Ovary (tissue), 9 donors: ENCODE data around the gene KCMF1. TPM values are rescaled to one million over a fixed set of nuclear protein-coding genes. Genes with fewer than 3 reads are reported as not detected.

Experiments used
- DNase-seq, 5 donors: peaks; one replicate each; pipeline ENCODE4 v3.0.0-alpha.2; 2019 to 2020
- H3K27ac ChIP-seq, 2 donors: fragments of 200-600 bp; one replicate each; pipeline versions ENCODE4 v1.5.1 to v1.8.0; 2019 to 2022
- H3K27me3 ChIP-seq: fragments of 200-600 bp; one replicate; pipeline ENCODE4 v1.8.0; 2022
- H3K36me3 ChIP-seq: fragments of 200-600 bp; sonication (generic); one replicate; pipeline ENCODE4 v1.5.1; 2019
- H3K4me1 ChIP-seq: one replicate; pipeline ENCODE4 v1.8.1; 2013; ENCODE audit warnings: mild to moderate bottlenecking, moderate library complexity; ENCODE audit not compliant: insufficient read depth
- H3K4me3 ChIP-seq: fragments of 200-600 bp; sonication (generic); one replicate; pipeline ENCODE4 v1.5.1; 2017
- H3K9me3 ChIP-seq, 2 donors: fragments of 200-600 bp in 1 of 2; sonication (generic) in 1 of 2; one replicate each; pipeline versions ENCODE4 v1.5.1 to v1.8.1; 2013 to 2019; ENCODE audit warnings: mild to moderate bottlenecking in 1 of 2, moderate library complexity in 1 of 2
- EP300 ChIP-seq: sonication (generic); formaldehyde crosslinking; IDR thresholded peaks from one replicate; pipeline ENCODE4 v1.6.1; 2017; ENCODE audit warnings: antibody characterized with exemption
- POLR2A ChIP-seq: fragments of 450-650 bp; IDR thresholded peaks from one replicate; pipeline ENCODE4 v1.6.1; 2017; ENCODE audit warnings: antibody characterized with exemption, mild to moderate bottlenecking, moderate library complexity
- WGBS, 3 donors: extraction: QIAGEN DNeasy Blood & Tissue Kit in 1 of 3; methylation state at CpG; one replicate each; pipeline versions ENCODE4 v1.1.5 to v1.1.7; 2013 to 2017; 5-methylcytosine and 5-hydroxymethylcytosine counted together
- intact Hi-C, 4 donors: fragments of 100-400 bp; cut with DNase I; formaldehyde crosslinking; loops; one replicate each; pipeline versions ENCODE4 v1.11.0 to v1.15.1; 2022 to 2023
- polyA plus RNA-seq, 2 donors: library from polyadenylated mRNA; stranded (reverse); fragments of 200-250 nt in 1 of 2; fragments of 350-450 nt in 1 of 2; fragmentation: Illumina TruSeq in 1 of 2; extraction: RNeasy Lipid Tissue Mini Kit (QIAGEN cat#74804) in 1 of 2; gene quantifications; one replicate each; pipeline ENCODE4 v1.2.3, GENCODE V29; 2013 to 2014
- total RNA-seq, 7 donors: library from RNA; depleted of rRNA in 2 of 7; stranded (reverse); fragments of >200 nt in 2 of 7; fragmentation: NEBNext Ultra II Directional in 3 of 7; extraction: Animal tissue kit (Norgen Biotek cat#: 25700) in 3 of 7; gene quantifications; one replicate each; pipeline versions ENCODE4 v1.1.0 to v1.2.4, GENCODE V29; 2016 to 2023
- TF ChIP-seq, protein P1 (sequence below), 3 donors: fragments of 450-650 bp in 2 of 3; fragments of 200-600 bp in 1 of 3; IDR thresholded peaks; one replicate each; pipeline versions ENCODE4 v1.5.1 to v1.8.0; 2016 to 2022; ENCODE audit warnings: antibody characterized with exemption in 3 of 3, mild to moderate bottlenecking in 1 of 3
- donor health status: DM: no; HTN: no; CAD: no; lungs with moderate emphysema.
- donor health status: DM: no; HTN: no; CAD: no.
- donor health status: Bipolar disorder and iron deficiency.
- donor health status: DM: yes; HTN: yes; CAD: no.
- donor health status: DM: no; HTN: no; CAD: no.
- donor health status: DM: yes; HTN: yes; CAD: no.

The KCMF1 gene
- total and polyA plus RNA-seq, 9 donors = 21.9 to 58.7 (median 53.3) TPM

- Histone ChIP-seq H3K36me3 (no peaks in the 10 kb centered on the region), H3K9me3 (no peaks in the 10 kb centered on the region), H3K4me1 (peaks cover 2% of the 10 kb centered on the region), H3K4me3 (peak overlapping the region; percentile 61), H3K27ac (peak overlapping the region; percentile 94 to 97), H3K27me3 (no peaks in the 10 kb centered on the region)
- intact Hi-C loops = no loop called here
- peak; percentile 62 to 78 (median 68) for DNase-seq
- WGBS, 3 donors = 0% methylated on average over 31 to 65 of the region's 65 CpGs
- TF ChIP-seq POLR2A (no peak), EP300 (no peak)
- TF ChIP-seq, protein P1, sequence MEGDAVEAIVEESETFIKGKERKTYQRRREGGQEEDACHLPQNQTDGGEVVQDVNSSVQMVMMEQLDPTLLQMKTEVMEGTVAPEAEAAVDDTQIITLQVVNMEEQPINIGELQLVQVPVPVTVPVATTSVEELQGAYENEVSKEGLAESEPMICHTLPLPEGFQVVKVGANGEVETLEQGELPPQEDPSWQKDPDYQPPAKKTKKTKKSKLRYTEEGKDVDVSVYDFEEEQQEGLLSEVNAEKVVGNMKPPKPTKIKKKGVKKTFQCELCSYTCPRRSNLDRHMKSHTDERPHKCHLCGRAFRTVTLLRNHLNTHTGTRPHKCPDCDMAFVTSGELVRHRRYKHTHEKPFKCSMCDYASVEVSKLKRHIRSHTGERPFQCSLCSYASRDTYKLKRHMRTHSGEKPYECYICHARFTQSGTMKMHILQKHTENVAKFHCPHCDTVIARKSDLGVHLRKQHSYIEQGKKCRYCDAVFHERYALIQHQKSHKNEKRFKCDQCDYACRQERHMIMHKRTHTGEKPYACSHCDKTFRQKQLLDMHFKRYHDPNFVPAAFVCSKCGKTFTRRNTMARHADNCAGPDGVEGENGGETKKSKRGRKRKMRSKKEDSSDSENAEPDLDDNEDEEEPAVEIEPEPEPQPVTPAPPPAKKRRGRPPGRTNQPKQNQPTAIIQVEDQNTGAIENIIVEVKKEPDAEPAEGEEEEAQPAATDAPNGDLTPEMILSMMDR (IDR thresholded peaks at IDR 0.05) = no peak
These were observed 622 bp upstream of the KCMF1 start for GRCh38 chr2:84970210-84970867.

GRCh38 chr2:84971510-84972206 is 697 bp downstream of the KCMF1 start:
- Histone ChIP-seq H3K4me3 (peak overlapping the region; percentile 61), H3K27me3 (no peaks in the 10 kb centered on the region), H3K27ac (peak overlapping the region; percentile 94 to 97), H3K4me1 (peaks cover 4% of the 10 kb centered on the region), H3K9me3 (no peaks in the 10 kb centered on the region), H3K36me3 (no peaks in the 10 kb centered on the region)
- DNase-seq = peak; percentile 51 to 73 (median 61)
- TF ChIP-seq POLR2A (no peak), EP300 (no peak)
- TF ChIP-seq, protein P1 (IDR thresholded peaks at IDR 0.05) = no peak
- 0 to 1% (median 1%) methylated on average over 48 to 99 of the region's 99 CpGs for WGBS, 3 donors
- intact Hi-C loops = no loop called here

DNA sequence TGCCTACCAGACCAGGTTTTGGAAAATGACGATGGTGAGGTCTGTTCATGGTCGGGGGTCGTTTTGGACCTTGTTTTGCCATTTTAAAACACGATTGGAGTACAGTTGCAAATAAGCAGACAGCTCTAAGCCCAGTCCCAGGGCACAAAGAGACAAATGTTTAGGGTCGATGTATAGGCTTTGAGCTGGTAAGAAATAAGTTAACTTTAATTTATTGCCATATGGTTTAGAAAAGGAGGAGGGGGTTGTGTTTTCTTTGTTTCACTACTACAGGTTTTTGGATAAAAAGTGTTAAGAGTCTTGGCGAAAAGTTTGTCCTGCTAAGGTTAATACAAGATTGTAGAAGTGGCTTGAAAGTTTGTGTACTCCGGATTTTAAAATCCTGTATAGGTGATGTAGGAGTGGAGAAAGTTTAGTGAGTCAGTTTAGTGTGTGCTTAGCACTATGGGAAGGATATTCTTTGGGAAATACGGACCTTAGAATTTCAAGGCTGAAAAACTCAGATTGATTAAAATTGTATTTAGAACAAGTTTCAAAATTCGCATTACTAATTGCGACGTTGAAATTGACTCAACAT is 1.3 kb downstream of the KCMF1 start:
- TF ChIP-seq POLR2A = no peak
- no peak for TF ChIP-seq EP300
- TF ChIP-seq, protein P1 (IDR thresholded peaks at IDR 0.05) = no peak
- Histone ChIP-seq H3K27ac (peak overlapping the region; percentile 94 to 97), H3K36me3 (no peaks in the 10 kb centered on the region), H3K9me3 (no peaks in the 10 kb centered on the region), H3K4me1 (peaks cover 4% of the 10 kb centered on the region), H3K27me3 (no peaks in the 10 kb centered on the region), H3K4me3 (peak overlapping the region; percentile 61)
- no peak for DNase-seq
- WGBS, 3 donors = 4 to 6% (median 5%) methylated on average over 11 of the region's 11 CpGs
- intact Hi-C loops = no loop called here

GRCh38 chr2:84972932-84973331 is 2.0 kb downstream of the KCMF1 start:
- WGBS, 3 donors = 5 to 12% (median 7%) methylated on average over 4 of the region's 4 CpGs
- Histone ChIP-seq H3K4me3 (no peak overlapping the region), H3K27ac (no peak overlapping the region), H3K9me3 (no peaks in the 10 kb centered on the region), H3K27me3 (no peaks in the 10 kb centered on the region), H3K4me1 (peaks cover 4% of the 10 kb centered on the region), H3K36me3 (no peaks in the 10 kb centered on the region)
- DNase-seq = no peak
- intact Hi-C loops = no loop called here
- TF ChIP-seq POLR2A (no peak), EP300 (no peak)
- TF ChIP-seq, protein P1 (IDR thresholded peaks at IDR 0.05) = no peak
